Measurements from ENCODE around the gene CPAMD8.
A peak's percentile ranks its signal among the peaks of the same experiment; 100 is the strongest.

Gene CPAMD8

DNA sequence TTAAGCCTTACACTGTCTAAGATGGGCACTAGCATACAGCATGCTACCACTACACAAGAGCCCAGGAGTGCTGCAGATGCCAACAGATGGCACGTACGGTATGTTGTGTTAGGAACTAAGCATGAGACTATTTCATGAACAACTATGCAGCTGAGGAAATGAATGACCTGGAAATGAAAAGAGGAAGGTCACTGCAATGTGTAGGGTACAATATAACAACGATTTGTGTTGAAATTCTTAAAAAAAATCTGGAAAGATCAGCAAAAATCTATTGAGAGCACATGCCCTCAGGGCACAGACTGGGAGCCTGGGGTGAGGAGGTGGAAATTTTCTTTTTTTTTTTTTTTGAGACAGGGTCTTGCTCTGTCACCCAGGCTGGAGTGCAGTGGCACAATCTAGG lies 34.2 kb upstream of the CPAMD8 start:
- TF ChIP-seq, protein P1, sequence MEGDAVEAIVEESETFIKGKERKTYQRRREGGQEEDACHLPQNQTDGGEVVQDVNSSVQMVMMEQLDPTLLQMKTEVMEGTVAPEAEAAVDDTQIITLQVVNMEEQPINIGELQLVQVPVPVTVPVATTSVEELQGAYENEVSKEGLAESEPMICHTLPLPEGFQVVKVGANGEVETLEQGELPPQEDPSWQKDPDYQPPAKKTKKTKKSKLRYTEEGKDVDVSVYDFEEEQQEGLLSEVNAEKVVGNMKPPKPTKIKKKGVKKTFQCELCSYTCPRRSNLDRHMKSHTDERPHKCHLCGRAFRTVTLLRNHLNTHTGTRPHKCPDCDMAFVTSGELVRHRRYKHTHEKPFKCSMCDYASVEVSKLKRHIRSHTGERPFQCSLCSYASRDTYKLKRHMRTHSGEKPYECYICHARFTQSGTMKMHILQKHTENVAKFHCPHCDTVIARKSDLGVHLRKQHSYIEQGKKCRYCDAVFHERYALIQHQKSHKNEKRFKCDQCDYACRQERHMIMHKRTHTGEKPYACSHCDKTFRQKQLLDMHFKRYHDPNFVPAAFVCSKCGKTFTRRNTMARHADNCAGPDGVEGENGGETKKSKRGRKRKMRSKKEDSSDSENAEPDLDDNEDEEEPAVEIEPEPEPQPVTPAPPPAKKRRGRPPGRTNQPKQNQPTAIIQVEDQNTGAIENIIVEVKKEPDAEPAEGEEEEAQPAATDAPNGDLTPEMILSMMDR (IDR thresholded peaks at IDR 0.05; ENCODE audit: control insufficient read depth, insufficient read depth, low read depth, low read length, missing control alignments), result no peak
- no peak overlapping the region for H3K4me3 ChIP-seq (ENCODE audit: control insufficient read depth, low read depth, low read length)
- no peak for DNase-seq (ENCODE audit: low read depth)

DNA sequence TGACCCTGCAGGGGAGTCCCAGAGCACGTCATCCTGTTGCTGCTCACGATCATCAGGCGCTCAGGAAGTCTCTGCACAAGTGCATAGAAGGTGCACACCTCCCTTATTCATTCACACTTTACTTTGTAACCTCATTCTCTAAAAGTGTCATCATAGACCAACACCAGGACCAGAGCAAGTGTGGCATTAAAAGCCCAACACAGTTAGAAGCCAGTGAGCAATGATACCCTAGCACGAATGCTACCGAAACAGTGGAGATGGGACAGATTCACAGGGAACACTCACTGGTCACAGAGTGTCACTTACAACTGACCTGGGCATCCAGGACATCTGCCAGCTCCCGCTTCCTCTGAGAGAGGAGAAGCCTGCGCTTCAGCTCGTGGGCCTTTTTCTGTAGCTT lies 31.6 kb upstream of the CPAMD8 start:
- DNase-seq (ENCODE audit: low read depth), result no peak
- TF ChIP-seq, protein P1 (IDR thresholded peaks at IDR 0.05; ENCODE audit: control insufficient read depth, insufficient read depth, low read depth, low read length, missing control alignments), result no peak
- no peak overlapping the region for H3K4me3 ChIP-seq (ENCODE audit: control insufficient read depth, low read depth, low read length)

DNA sequence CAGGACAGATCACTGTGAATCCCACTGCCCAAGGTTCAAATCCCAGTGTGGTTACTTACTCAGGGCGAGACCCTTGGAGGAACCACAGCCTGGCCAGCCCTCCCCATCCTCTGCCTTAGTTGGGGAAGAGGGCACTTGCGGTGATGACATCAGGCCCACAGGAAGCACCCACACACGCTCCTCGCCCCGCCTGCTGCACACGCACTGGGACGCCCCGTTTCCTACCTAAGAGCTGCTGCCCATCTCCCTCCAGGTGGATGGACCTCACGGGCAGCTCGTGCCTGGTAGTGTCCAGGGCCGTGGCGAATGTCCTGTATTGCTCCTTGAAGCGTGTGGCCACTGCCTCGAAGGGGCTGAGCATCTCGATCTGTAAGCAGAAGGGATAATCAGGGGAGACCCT lies 29.0 kb upstream of the CPAMD8 start:
- no peak overlapping the region for H3K4me3 ChIP-seq (ENCODE audit: control insufficient read depth, low read depth, low read length)
- TF ChIP-seq, protein P1 (IDR thresholded peaks at IDR 0.05; ENCODE audit: control insufficient read depth, insufficient read depth, low read depth, low read length, missing control alignments), result no peak
- DNase-seq (ENCODE audit: low read depth), result no peak

DNA sequence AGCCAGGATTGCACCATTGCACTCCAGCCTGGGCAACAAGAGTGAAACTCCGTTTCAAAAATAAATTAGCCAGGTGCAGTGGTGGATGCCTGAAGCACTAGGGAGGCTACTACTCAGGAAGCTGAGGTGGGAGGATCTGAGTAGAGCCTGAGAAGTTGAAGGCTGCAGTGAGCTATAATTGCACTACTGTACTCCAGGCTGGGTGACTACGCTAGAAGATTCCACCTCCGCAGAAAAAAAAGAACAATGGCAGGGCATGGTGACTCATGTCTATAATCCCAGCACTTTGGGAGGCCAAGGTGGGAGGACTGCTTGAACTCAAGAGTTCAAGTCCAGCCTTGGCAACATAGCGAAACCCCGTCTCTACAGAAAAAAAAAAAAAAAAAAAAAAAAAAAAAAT lies 28.1 kb upstream of the CPAMD8 start:
- DNase-seq (ENCODE audit: low read depth), result no peak
- TF ChIP-seq, protein P1 (IDR thresholded peaks at IDR 0.05; ENCODE audit: control insufficient read depth, insufficient read depth, low read depth, low read length, missing control alignments), result no peak
- H3K4me3 ChIP-seq (ENCODE audit: control insufficient read depth, low read depth, low read length), result no peak overlapping the region

DNA sequence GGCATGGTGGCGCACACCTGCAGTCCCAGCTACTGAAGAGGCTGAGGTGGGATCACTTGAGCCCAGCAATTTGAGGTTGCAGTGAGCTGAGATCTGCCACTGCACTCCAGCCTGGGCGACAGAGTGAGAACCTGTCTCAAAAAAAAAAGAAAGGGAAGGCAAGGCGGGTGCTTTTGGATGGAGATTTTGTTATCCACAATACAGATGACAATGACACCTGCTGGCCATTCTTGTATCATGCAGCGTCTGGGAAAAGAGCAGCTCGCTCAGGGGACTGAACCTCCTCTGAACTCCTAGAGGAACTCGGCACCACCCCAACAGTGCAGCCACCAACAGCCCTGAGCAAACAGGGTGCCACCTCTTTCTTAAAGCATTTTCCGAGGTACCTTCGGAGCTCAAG lies 25.8 kb upstream of the CPAMD8 start:
- peak; percentile 14 for DNase-seq (ENCODE audit: low read depth)
- TF ChIP-seq, protein P1 (IDR thresholded peaks at IDR 0.05; ENCODE audit: control insufficient read depth, insufficient read depth, low read depth, low read length, missing control alignments), result peak; percentile 63

DNA sequence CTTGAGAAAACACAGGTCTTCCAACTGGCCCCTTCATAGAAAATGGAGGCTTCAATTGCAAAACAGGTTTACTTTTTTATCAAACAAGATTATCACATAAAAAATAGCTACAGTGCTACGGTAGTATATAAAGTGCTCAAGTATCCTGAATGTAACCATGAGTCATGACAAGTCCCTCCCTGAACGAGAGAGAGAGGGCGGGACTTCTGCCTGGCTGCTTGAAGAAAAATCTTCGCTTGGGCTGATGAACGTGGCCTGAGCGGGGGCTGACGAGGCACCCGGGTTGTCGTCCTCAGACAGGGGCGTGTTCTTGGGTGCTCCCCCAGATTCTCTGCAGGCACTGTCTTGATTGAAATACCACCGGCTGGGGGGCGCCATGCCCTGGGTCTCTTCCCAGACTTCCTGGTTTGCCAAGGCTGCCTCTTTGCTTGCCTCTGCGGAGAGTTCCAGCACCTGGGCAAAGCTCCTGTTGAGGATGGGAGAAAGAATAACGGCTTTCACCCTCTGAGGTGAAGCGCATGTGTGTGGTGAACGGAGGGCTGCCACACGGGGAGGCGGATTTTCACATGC lies 23.2 kb upstream of the CPAMD8 start:
- TF ChIP-seq, protein P1 (IDR thresholded peaks at IDR 0.05; ENCODE audit: control insufficient read depth, insufficient read depth, low read depth, low read length, missing control alignments), result no peak
- H3K4me3 ChIP-seq (ENCODE audit: control insufficient read depth, low read depth, low read length), result no peak overlapping the region
- DNase-seq (ENCODE audit: low read depth), result peak; percentile 13

More for the DNA sequence above, 25.8 kb upstream of the CPAMD8 start:
- no peak overlapping the region for H3K4me3 ChIP-seq (ENCODE audit: control insufficient read depth, low read depth, low read length)

All from AG09309 (cell line).